HepG2 (cell line): ENCODE results near the gene SNED1. TPM values are rescaled to one million over a fixed set of nuclear protein-coding genes. Genes with fewer than 3 reads are reported as not detected.

Experiments
- GZF1 ChIP-seq: sonication (generic); formaldehyde crosslinking; IDR thresholded peaks from 2 replicates; pipeline ENCODE4 v1.5.1; 2020; ENCODE audit warnings: mild to moderate bottlenecking, missing genetic modification reagents
- LCORL ChIP-seq, 2 experiments: fragments of 450-650 bp in 1 of 2; sonication (generic) in 1 of 2; formaldehyde crosslinking in 1 of 2; IDR thresholded peaks; 2 replicates each; pipeline versions ENCODE4 v1.5.0 to v1.6.1; 2017 to 2020; ENCODE audit warnings: antibody characterized with exemption in 1 of 2, missing genetic modification reagents in 1 of 2
- NFAT5 ChIP-seq: sonication (generic); formaldehyde crosslinking; IDR thresholded peaks from 2 replicates; pipeline ENCODE4 v1.4.0; 2020; ENCODE audit warnings: missing genetic modification reagents
- RFX5 ChIP-seq: IDR thresholded peaks from 2 replicates; pipeline ENCODE4 v1.6.1; 2011; ENCODE audit warnings: low read depth, low read length, improper control_type of control experiment
- SMAD1 ChIP-seq: sonication (generic); formaldehyde crosslinking; IDR thresholded peaks from 2 replicates; pipeline ENCODE4 v1.4.0; 2020; ENCODE audit warnings: missing genetic modification reagents, low read depth, mild to moderate bottlenecking, borderline replicate concordance
- SNAPC5 ChIP-seq: sonication (generic); formaldehyde crosslinking; IDR thresholded peaks from 2 replicates; pipeline ENCODE4 v1.8.1; 2023; ENCODE audit warnings: mild to moderate bottlenecking, missing genetic modification reagents, borderline replicate concordance
- SP5 ChIP-seq: IDR thresholded peaks from 2 replicates; pipeline ENCODE4 v1.6.1; 2016; ENCODE audit warnings: low read depth, borderline replicate concordance
- SSRP1 ChIP-seq: IDR thresholded peaks from 2 replicates; pipeline ENCODE4 v1.6.1; 2016; ENCODE audit warnings: control low read depth
- TAF1 ChIP-seq: sonication (generic); formaldehyde crosslinking; IDR thresholded peaks from 2 replicates; pipeline ENCODE4 v1.4.0; 2020; ENCODE audit warnings: missing genetic modification reagents
- ZNF609 ChIP-seq: sonication (generic); formaldehyde crosslinking; IDR thresholded peaks from 2 replicates; pipeline ENCODE4 v1.4.0; 2020; ENCODE audit warnings: mild to moderate bottlenecking, missing genetic modification reagents, borderline replicate concordance
- polyA plus RNA-seq, 8 experiments: library from polyadenylated mRNA; depleted of rRNA in 3 of 8; stranded (reverse) in 7 of 8; unstranded in 1 of 8; fragments of >200 nt; fragmentation: Illumina TruSeq in 4 of 8; extraction: Trizol in 4 of 8; gene quantifications; 2 replicates each; pipeline versions ENCODE4 v1.2.1 to v1.2.3, GENCODE V29; 2011 to 2016; ENCODE audit warnings: low read depth in 4 of 8, missing spikeins in 1 of 8, mixed read lengths in 1 of 8; ENCODE audit not compliant: insufficient read depth in 1 of 8
- total RNA-seq, 5 experiments: library from RNA; depleted of rRNA; stranded (reverse); fragments of >200 nt; fragmentation: Illumina TruSeq; extraction: Trizol; gene quantifications; 2 replicates each; pipeline ENCODE4 v1.2.3, GENCODE V29; 2016; ENCODE audit warnings: low read depth in 1 of 5

The SNED1 gene
- total and polyA plus RNA-seq, 2 of the 13 experiments (the other 11 are each of a cell fraction or from before 2014, with no cell fraction given), result 0.15 to 0.65 TPM

- no peak for TF ChIP-seq NFAT5
- peak; percentile 68 for TF ChIP-seq SP5 (CRISPR knock-in tag)
- peak; percentile 90; the same call in 1 of the 2 replicates for TF ChIP-seq SMAD1 (CRISPR knock-in tag)
- TF ChIP-seq ZNF609, result peak; percentile 90
- TF ChIP-seq SNAPC5 (CRISPR knock-in tag), result 0 out of 2 replicates have a peak, but pooled peaks have one; percentile 52
- TF ChIP-seq LCORL (IDR thresholded peaks at IDR 0.05), result no peak
- TF ChIP-seq LCORL (CRISPR knock-in tag; IDR thresholded peaks at IDR 0.05), result peak; percentile 99
- TF ChIP-seq TAF1 (CRISPR knock-in tag), result no peak
- TF ChIP-seq GZF1 (CRISPR knock-in tag), result peak; percentile 65; the same call in 1 of the 2 replicates
- no peak for TF ChIP-seq RFX5
- 0 out of 2 replicates have a peak, but pooled peaks have one; percentile 40 for TF ChIP-seq SSRP1 (CRISPR knock-in tag)
Measured at GRCh38 chr2:240960309-240960970, 38.0 kb upstream of the SNED1 start (continued).
